Brain microvascular endothelial cell (primary cell): ENCODE results near the gene ARRB1.

Experiments used
- DNase-seq: peaks from one replicate; pipeline ENCODE4 v3.0.0-alpha.2; 2020
- H3K27ac ChIP-seq: fragments of 250-450 bp; sonication (Bioruptor Pico); 2 replicates; pipeline ENCODE4 v1.5.1; 2020; ENCODE audit warnings: mild to moderate bottlenecking, moderate library complexity
- H3K27me3 ChIP-seq: fragments of 250-450 bp; sonication (Bioruptor Pico); replicated peaks from 2 replicates; pipeline ENCODE4 v1.5.1; 2020; ENCODE audit warnings: mild to moderate bottlenecking
- H3K36me3 ChIP-seq: fragments of 250-450 bp; sonication (Bioruptor Pico); replicated peaks from 2 replicates; pipeline ENCODE4 v1.5.1; 2020; ENCODE audit warnings: mild to moderate bottlenecking
- H3K4me3 ChIP-seq: 2 replicates; pipeline ENCODE4 v1.5.1; 2011; ENCODE audit warnings: low read depth, mild to moderate bottlenecking, control low read depth, low read length, moderate library complexity
- CTCF ChIP-seq: IDR thresholded peaks from 2 replicates; pipeline ENCODE4 v1.5.1; 2011; ENCODE audit warnings: low read depth, mild to moderate bottlenecking, moderate library complexity, low read length, control low read depth, inconsistent platforms; ENCODE audit errors: missing control alignments
- in situ Hi-C: cut with HindIII; loops from 2 replicates; pipeline ENCODE4 v1.10.0; 2017; ENCODE audit warnings: low sequenced_read_pairs, low pct_ligation_motif_present

The ARRB1 gene

GRCh38 chr11:75346296-75346695 is 5.2 kb downstream of the ARRB1 start:
- no peak overlapping the region for H3K27ac ChIP-seq
- no peak for DNase-seq
- in situ Hi-C loops = no loop called here
- H3K27me3 ChIP-seq = no peaks in the 10 kb centered on the region
- no peak overlapping the region for H3K4me3 ChIP-seq
- H3K36me3 ChIP-seq = no peaks in the 10 kb centered on the region
- no peak for TF ChIP-seq CTCF

DNA sequence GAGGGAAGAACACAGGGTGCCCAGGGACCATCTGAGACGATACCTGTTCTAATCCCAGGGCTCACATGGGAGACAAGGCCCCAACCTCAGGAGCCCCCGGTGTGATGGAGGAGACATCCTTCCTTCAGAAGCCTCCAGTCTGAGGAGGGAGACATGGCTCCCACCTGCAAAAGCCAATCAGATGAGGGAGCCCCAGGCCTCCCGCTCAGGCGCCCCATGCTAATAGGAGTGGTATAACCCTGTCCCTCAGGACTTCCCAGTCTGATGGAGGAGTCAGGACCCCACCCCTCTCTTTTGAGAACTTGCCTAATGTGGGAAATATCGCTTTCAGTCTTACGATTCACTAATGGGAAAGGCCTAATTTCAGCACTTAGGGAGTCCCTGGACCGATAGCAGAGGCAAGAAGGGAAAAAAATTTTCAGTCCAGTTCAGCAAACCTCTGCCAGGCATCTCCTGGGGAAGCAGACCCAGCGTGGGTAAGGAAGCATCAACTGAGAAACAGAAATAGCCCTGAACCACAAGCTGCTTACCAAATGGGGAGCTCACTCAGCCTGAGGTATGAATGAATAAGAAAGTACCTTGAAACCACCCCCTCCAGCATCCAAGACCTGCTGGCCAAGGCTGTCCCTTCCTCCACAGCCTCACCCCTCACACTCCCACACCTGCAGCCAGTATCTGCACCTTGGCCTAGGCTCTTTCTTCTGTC is 5.9 kb downstream of the ARRB1 start:
- Histone ChIP-seq H3K4me3 (no peak overlapping the region), H3K36me3 (no peaks in the 10 kb centered on the region), H3K27me3 (no peaks in the 10 kb centered on the region), H3K27ac (no peak overlapping the region)
- in situ Hi-C loops = no loop called here
- DNase-seq = no peak
- TF ChIP-seq CTCF = no peak

- H3K27me3 ChIP-seq = no peaks in the 10 kb centered on the region
- no peaks in the 10 kb centered on the region for H3K36me3 ChIP-seq
- in situ Hi-C loops = no loop called here
- no peak overlapping the region for H3K4me3 ChIP-seq
- no peak overlapping the region for H3K27ac ChIP-seq
- no peak for TF ChIP-seq CTCF
- no peak for DNase-seq
Measured at GRCh38 chr11:75344761-75345454, 6.6 kb downstream of the ARRB1 start.

DNA sequence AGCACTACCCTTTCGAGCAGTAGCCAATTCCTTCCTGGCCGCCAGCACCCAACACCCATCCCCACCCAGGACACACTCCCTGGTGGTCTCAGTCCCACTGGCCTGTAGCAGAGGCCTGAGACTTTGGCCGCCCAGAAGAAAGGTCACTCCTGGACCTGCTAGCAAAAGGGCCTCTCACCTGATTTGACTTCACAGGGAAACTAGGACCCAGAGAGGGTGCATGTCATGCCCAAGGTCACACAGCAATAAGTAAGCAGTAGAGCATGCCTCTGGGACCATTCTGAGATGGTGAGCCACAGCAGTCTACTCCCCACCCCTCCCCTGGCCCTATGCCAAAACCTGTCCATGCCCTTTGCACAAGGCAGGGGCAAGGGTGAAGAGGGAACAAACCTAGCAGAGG is 7.3 kb downstream of the ARRB1 start:
- no peak overlapping the region for H3K27ac ChIP-seq
- no peak for DNase-seq
- no peak overlapping the region for H3K4me3 ChIP-seq

DNA sequence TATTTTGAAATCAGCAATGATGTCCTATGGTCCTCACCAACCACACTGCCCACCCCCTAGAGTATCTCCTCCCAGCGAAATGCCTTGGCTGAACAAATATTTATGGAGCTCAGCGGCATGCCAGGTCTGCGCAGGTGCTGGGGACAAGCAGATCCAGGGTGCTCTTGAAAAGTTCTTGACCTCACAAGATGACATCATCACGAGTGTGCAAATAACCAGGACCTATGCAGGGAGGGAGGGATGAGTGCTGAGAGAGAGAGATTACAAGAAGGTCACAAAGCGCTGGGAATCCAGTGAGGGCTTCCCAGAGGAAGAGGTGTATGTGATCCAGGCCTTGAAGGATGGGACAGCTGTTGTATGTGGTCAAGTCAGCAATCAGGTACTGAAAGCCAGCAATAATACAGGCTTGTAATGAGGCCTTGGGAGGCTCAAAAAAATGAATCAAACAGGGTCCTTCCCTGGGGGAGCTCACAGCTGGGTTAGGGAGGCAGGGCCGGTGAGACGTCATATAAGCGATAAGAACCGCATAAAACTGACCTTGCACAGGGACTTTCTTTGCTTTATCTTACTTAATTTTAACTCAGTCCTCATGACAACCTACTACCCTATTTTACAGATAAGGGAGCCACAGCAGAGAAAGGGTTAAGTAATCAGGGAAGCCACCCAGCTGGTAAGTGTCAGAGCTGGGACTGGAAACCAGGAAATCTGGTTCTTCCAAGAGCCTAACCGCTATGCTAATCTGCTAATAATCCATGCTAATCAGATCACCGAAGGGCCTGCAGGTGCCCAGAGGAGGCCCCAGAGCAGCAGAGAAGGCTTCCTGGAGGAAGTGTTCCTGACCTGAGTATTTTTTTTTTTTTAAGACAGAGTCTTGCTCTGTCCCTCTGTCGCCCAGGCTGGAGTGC is 8.2 kb downstream of the ARRB1 start:
- no peaks in the 10 kb centered on the region for H3K36me3 ChIP-seq
- no peak overlapping the region for H3K4me3 ChIP-seq
- DNase-seq = no peak
- in situ Hi-C loops = no loop called here
- no peaks in the 10 kb centered on the region for H3K27me3 ChIP-seq
- no peak for TF ChIP-seq CTCF
- no peak overlapping the region for H3K27ac ChIP-seq

More for the DNA sequence above, 7.3 kb downstream of the ARRB1 start:
- no peak for TF ChIP-seq CTCF
- in situ Hi-C loops = no loop called here
- Histone ChIP-seq H3K27me3 (no peaks in the 10 kb centered on the region), H3K36me3 (no peaks in the 10 kb centered on the region)
